GM19025 (cell line): ENCODE results near the gene PARD3.
A peak's percentile ranks its signal among the peaks of the same experiment; 100 is the strongest.
"Not testable (repeated sequence)": the region's sequence is repeated elsewhere in the genome, so short reads cannot be mapped to it uniquely, and the experiment has no call there.

Experiments used
- ATAC-seq: cut with Tn5 transposase; IDR thresholded peaks from one replicate; pipeline ENCODE4 v1.9.1; 2021; ENCODE audit warnings: mild to moderate bottlenecking, low read depth, moderate library complexity; ENCODE audit not compliant: unreplicated experiment

The PARD3 gene

GRCh38 chr10:34658934-34659333, 156.2 kb downstream of the PARD3 start:
- ATAC-seq = no peak

- ATAC-seq = no peak
These were observed 158.4 kb downstream of the PARD3 start for GRCh38 chr10:34656661-34657060.

DNA sequence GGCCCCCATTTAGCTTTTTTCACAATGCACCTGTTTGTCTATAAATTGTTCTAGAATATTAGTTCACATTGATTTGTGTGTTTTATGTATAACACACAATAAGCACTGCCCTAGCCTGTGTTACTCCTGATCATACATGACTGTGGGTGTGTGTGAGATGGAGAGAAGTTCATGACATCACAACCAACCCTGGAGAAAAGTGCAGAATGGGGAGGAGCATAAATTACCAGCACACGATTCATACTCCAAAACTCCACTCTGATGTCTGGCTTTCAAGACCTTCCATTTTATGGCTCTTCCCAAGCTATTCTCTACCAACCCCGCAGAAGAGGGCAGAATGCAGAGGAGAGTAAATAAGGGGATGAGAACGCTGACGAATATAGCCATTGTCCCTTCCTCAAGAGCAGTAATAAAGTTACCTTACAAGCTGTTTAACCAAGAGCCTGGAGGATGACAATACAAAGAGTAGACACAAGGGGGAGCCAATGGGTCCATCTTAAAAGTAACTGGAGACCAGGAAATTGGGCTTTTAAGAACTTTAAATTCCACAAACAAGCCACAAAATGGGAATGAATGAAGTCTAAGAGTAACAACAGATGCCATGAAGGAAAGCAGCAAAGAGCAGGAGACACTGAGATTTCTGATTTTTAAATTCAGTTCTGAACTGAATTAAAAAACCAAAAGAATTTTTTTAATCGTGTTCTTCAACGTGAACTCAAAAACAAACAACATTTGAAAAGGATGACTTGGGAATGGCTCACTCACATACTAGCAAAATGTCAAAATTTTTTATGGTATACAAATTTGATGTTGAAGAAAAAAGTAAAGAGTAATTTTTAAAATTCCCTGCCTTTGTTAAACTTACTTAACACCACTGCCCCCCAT, 159.6 kb downstream of the PARD3 start:
- no peak for ATAC-seq

- ATAC-seq = no peak
These were observed 160.9 kb downstream of the PARD3 start for GRCh38 chr10:34654211-34654610.

- no peak for ATAC-seq
These were observed 161.6 kb downstream of the PARD3 start for GRCh38 chr10:34653530-34653929.

DNA sequence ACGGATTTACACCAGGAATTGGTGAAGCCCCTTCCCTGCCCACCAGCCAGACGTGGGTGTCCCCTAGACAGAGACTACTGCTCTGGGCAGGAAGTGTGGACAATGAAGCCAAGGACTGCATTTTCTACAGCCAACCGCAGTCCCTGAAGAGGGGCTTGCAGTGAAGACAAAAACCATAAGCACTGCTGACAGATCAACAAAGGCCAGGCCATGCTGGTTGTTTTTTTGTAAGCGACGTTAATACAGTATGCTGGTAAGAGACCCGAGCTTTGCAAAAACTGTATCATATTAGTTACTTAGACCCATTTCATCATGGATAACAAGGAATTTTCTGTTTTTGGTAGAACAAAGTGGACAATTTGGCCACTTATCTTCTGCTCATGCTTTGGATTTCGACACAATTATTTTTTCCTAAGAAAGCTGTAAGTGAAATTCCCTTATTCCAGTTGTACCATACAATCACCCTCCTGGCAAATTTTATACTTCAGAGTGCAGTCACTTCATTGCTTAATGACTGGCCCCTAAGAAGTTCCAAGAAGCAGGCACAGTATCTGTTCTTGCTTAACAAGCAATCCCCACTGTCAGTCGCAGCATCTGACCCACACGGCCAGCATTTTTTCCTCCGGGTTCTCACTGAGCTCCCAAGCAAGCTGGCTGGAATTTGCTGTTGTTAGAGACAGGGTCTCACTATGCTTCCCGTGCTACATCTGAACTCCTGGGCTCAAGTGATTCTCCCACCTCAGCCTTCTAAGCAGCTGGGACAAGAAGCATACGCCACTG, 163.5 kb downstream of the PARD3 start:
- ATAC-seq = no peak

GRCh38 chr10:34650156-34650555, 164.9 kb downstream of the PARD3 start:
- no peak for ATAC-seq

GRCh38 chr10:34649385-34649784, 165.7 kb downstream of the PARD3 start:
- ATAC-seq = no peak

- no peak for ATAC-seq
These were observed 166.2 kb downstream of the PARD3 start for GRCh38 chr10:34648919-34649318.

DNA sequence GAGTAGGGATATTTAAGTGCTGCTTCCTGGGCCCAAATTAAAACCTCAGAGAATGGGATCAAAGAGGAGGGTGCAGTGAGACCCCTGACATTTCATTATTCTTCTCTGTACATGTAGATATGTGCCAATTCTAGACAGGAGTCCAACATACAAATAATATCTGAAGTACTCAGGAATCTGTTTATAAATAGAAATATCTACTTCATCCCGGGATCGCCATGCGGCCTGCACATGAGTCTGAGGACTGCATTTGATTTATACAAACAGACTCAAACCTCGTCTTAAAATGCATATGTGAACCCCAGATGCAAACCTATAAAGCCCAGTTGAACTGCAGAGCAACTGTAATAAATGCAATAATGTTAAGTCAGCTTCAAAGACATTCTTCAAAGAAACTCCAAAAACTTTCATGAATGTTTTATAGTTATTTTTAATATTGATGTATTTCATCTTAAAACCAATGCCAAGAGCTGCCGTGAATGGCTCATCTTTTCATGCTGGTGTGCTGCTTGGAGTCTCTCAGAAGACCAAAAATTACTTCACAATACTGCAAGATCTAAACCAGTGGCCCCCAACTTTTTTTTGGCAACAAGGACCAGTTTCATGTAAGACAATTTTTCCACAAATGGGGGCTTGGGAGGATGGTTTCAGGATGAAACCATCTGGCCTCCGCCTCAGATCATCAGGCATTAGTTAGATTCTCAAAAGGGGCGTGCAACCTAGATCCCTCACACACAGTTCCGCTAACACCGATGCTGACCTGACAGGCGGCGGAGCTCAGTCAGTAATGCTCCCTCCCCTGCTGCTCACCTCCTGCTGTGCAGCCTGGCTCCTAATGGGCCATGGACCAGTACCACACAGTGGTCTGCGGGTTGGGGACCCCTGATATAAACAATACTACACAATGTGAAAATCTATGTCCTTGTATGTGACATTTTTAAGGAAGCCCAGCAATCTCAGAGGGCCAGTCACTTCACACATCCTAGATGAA, 166.9 kb downstream of the PARD3 start:
- no peak for ATAC-seq

DNA sequence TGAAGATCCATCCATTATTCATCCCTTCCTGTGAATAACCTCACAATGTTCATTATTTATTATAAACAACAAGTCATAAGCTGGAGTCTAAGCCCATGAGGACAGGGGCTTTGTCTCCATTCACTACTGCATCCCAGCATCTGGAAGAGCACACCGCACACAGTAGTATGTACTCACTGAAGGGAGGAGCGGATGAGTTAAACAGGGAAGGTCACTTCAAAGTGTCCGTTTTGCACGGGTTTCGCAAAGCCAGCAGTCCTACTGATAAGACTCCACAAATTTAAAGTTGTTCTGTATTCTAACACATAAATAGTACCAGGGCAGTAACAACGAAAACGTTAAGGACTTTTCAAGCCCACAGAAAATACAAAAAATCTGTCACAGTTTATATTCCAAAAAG, 167.9 kb downstream of the PARD3 start:
- ATAC-seq = no peak

- ATAC-seq = no peak
These were observed 168.8 kb downstream of the PARD3 start for GRCh38 chr10:34646331-34646730.

DNA sequence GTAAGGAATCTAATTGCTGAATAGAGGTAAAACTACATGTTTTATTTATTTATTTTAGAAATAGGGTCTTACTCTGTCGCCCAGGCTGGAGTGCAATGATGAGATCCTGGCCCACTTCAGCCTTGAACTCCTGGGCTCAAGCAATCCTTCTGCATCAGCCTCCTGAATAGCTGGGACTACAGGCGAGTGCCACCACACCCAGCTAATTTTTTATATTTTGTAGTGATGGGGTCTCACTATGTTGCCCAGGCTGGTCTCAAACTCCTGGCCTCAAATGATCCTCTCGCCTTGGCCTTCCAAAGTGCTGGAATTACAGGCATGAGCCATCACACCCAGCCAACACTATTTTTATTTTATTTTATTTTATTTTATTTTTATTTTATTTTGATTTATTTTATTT, 170.3 kb downstream of the PARD3 start:
- not testable (repeated sequence) for ATAC-seq

GRCh38 chr10:34644224-34644623, 170.9 kb downstream of the PARD3 start:
- no peak for ATAC-seq

DNA sequence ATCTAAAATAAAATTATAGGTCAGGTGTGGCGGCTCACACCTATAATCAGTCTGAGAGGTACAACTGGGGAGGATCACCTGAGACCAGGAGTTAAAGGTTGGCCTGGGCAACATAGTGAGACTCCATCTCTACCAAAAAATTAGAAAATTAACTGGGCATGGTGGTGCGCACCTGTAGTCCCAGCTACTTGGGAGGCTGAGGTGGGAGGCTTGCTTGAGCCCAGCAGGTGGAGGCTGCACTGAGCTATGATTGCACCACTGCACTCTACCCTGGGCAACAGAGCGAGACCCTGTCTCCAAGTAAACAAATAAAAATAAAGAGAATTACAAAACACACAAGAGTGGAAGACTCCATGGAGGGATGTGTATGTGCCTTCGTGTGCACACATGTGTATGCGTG, 171.5 kb downstream of the PARD3 start:
- no peak for ATAC-seq

DNA sequence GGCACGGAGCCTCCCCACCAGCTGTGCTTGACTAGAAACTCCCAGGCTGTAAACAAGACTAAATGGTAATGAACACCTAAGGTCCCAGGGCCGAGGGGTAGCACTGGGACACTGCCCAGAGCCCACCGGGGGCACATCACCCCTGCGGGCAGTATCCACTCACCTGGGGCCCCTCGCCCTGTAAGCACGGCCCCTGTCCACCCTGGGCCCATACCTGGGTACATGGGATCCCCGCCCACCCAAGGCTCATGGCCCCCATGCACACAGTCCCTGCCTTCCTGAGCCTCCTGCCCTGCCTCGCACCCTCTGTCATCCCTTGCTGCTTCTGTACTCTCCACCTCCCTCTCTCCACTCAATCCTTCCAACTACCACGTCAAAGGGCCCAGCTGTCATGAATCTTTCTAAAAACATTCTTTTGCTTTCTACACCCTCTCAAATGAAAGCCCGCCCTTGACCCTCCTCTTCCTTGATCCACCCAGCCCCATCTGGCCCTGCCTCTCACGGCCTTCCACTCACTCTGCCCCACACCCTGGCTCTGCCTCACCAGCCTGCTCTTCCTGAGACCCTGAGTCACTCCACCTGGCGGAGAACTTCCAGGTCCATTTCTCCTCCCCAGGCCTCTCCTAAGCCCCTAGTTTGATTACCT, 173.1 kb downstream of the PARD3 start:
- no peak for ATAC-seq

- no peak for ATAC-seq
These were observed 173.8 kb downstream of the PARD3 start for GRCh38 chr10:34641147-34641912.

- ATAC-seq = no peak
These were observed 176.6 kb downstream of the PARD3 start for GRCh38 chr10:34638406-34639054.

- ATAC-seq = peak; percentile 72
These were observed 177.6 kb downstream of the PARD3 start for GRCh38 chr10:34637418-34637911.
